MM.1S (cell line): ENCODE results near the gene TAF11L14.

ENCODE experiments used
- DNase-seq: peaks from one replicate; pipeline ENCODE4 v3.0.0-alpha.2; 2015
- H2AFZ ChIP-seq: fragments of 300-600 bp; sonication (generic); 2 replicates; pipeline ENCODE4 v1.6.0; 2016; ENCODE audit warnings: antibody characterized with exemption, low read length
- H3F3A ChIP-seq: fragments of 300-600 bp; sonication (generic); 2 replicates; pipeline ENCODE4 v1.6.1; 2016; ENCODE audit warnings: mild to moderate bottlenecking, antibody characterized with exemption, low read length, moderate library complexity, mixed read lengths; ENCODE audit not compliant: insufficient read depth
- H3K27ac ChIP-seq: fragments of 300-600 bp; sonication (generic); 2 replicates; pipeline ENCODE4 v1.5.1; 2016; ENCODE audit warnings: mild to moderate bottlenecking, low read length
- H3K27me3 ChIP-seq: fragments of 300-600 bp; sonication (generic); replicated peaks from 2 replicates; pipeline ENCODE4 v1.6.0; 2016; ENCODE audit warnings: low read length; ENCODE audit not compliant: insufficient read depth
- H3K36me3 ChIP-seq: fragments of 300-600 bp; sonication (generic); replicated peaks from 2 replicates; pipeline ENCODE4 v1.6.1; 2016; ENCODE audit warnings: mild to moderate bottlenecking, low read length, mixed read lengths; ENCODE audit not compliant: insufficient read depth
- H3K4me1 ChIP-seq: fragments of 300-600 bp; sonication (generic); 2 replicates; pipeline ENCODE4 v1.6.1; 2016; ENCODE audit warnings: low read length, mixed read lengths
- H3K4me2 ChIP-seq: fragments of 300-600 bp; sonication (generic); 2 replicates; pipeline ENCODE4 v1.6.0; 2016; ENCODE audit warnings: low read depth, low read length
- H3K4me3 ChIP-seq: fragments of 300-600 bp; sonication (generic); 2 replicates; pipeline ENCODE4 v1.5.1; 2016; ENCODE audit warnings: low read length, mixed read lengths
- H3K79me2 ChIP-seq: fragments of 300-600 bp; sonication (generic); 2 replicates; pipeline ENCODE4 v1.6.1; 2016; ENCODE audit warnings: mixed run types, low read length, mixed read lengths
- H3K9ac ChIP-seq: fragments of 300-600 bp; sonication (generic); 2 replicates; pipeline ENCODE4 v1.6.1; 2016; ENCODE audit warnings: low read length, mixed read lengths
- H3K9me2 ChIP-seq: fragments of 300-600 bp; sonication (generic); replicated peaks from 2 replicates; pipeline ENCODE4 v1.6.1; 2016; ENCODE audit warnings: mild to moderate bottlenecking, low read length, mixed read lengths; ENCODE audit not compliant: insufficient read depth
- H3K9me3 ChIP-seq: fragments of 300-600 bp; sonication (generic); replicated peaks from 2 replicates; pipeline ENCODE4 v1.6.1; 2016; ENCODE audit warnings: mild to moderate bottlenecking, low read length, mixed read lengths; ENCODE audit not compliant: insufficient read depth
- H4K20me1 ChIP-seq: fragments of 300-600 bp; sonication (generic); 2 replicates; pipeline ENCODE4 v1.6.1; 2016; ENCODE audit warnings: mild to moderate bottlenecking, low read length, moderate library complexity, mixed read lengths; ENCODE audit not compliant: insufficient read depth
- EZH2 ChIP-seq: fragments of 300-600 bp; sonication (generic); optimal IDR thresholded peaks from 2 replicates; pipeline ENCODE3; 2017; ENCODE audit warnings: low read depth, mild to moderate bottlenecking, antibody characterized with exemption, low read length, mixed read lengths
- EZH2phosphoT487 ChIP-seq: fragments of 300-600 bp; sonication (generic); IDR thresholded peaks from 2 replicates; pipeline ENCODE4 v1.6.1; 2018; ENCODE audit warnings: antibody characterized with exemption, low read length
- TF ChIP-seq, protein P1 (sequence below): fragments of 300-600 bp; sonication (generic); IDR thresholded peaks from 2 replicates; pipeline ENCODE4 v1.5.1; 2016; ENCODE audit warnings: antibody characterized with exemption, low read length, mixed read lengths

The TAF11L14 gene

DNA sequence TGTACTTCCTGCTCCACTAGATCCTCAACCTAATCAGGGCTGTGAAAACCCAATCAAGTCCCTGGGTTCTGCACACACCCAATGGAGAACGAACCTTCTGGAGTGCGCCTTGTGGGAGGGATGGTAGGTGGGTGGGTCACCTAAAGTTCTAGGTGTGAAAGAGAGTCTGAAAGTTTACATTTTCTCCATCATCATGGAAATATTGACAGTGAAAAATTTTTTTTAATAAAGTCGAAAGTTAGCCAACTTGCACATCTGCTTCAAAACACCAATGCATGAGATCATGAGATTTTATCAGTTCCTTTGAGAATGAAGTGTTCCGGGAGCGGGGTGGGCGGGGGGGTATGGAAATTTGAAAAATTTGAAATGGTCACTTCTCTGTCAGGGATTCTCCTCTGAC is 21.7 kb downstream of the TAF11L14 start:
- Histone ChIP-seq H2AFZ (no peak overlapping the region), H3K9ac (no peak overlapping the region), H3K4me3 (no peak overlapping the region), H3K9me2 (no peaks in the 10 kb centered on the region), H3K9me3 (no peaks in the 10 kb centered on the region), H3F3A (no peaks in the 10 kb centered on the region), H4K20me1 (no peaks in the 10 kb centered on the region), H3K36me3 (no peaks in the 10 kb centered on the region), H3K79me2 (no peaks in the 10 kb centered on the region), H3K4me1 (no peaks in the 10 kb centered on the region), H3K4me2 (no peak overlapping the region), H3K27me3 (no peaks in the 10 kb centered on the region), H3K27ac (no peak overlapping the region)
- no peak for DNase-seq
- TF ChIP-seq EZH2phosphoT487: no peak
- no peak for TF ChIP-seq EZH2
- TF ChIP-seq, protein P1, sequence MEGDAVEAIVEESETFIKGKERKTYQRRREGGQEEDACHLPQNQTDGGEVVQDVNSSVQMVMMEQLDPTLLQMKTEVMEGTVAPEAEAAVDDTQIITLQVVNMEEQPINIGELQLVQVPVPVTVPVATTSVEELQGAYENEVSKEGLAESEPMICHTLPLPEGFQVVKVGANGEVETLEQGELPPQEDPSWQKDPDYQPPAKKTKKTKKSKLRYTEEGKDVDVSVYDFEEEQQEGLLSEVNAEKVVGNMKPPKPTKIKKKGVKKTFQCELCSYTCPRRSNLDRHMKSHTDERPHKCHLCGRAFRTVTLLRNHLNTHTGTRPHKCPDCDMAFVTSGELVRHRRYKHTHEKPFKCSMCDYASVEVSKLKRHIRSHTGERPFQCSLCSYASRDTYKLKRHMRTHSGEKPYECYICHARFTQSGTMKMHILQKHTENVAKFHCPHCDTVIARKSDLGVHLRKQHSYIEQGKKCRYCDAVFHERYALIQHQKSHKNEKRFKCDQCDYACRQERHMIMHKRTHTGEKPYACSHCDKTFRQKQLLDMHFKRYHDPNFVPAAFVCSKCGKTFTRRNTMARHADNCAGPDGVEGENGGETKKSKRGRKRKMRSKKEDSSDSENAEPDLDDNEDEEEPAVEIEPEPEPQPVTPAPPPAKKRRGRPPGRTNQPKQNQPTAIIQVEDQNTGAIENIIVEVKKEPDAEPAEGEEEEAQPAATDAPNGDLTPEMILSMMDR: no peak

DNA sequence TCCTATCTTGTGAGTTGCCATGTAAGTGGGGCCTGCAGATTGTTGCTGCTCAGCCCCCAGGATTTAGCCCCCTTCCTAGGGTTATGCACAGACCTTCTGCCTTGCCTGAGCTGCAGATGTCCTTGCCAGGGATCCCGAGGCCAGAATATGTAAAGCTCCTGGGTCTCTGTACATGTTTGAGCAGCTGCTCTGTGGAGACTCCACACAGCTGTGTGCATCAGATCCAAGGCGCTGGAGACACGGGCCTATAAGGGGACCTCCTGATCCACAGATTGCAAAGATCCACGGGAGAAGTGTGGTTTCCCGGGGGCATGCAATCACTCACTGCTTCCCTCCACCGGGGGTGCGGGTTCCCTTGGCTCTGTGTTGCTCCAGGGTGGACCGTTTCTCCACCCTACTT is 28.9 kb downstream of the TAF11L14 start:
- Histone ChIP-seq H3K9me2 (no peaks in the 10 kb centered on the region), H3K27ac (no peak overlapping the region), H3K4me2 (no peak overlapping the region), H3K4me3 (no peak overlapping the region), H3K79me2 (no peaks in the 10 kb centered on the region), H3K9ac (no peak overlapping the region), H3K27me3 (no peaks in the 10 kb centered on the region), H3K36me3 (no peaks in the 10 kb centered on the region), H3K4me1 (no peaks in the 10 kb centered on the region), H2AFZ (no peak overlapping the region), H3K9me3 (no peaks in the 10 kb centered on the region), H3F3A (no peaks in the 10 kb centered on the region), H4K20me1 (no peaks in the 10 kb centered on the region)
- DNase-seq: no peak
- TF ChIP-seq, protein P1: no peak
- TF ChIP-seq EZH2phosphoT487: no peak
- no peak for TF ChIP-seq EZH2

DNA sequence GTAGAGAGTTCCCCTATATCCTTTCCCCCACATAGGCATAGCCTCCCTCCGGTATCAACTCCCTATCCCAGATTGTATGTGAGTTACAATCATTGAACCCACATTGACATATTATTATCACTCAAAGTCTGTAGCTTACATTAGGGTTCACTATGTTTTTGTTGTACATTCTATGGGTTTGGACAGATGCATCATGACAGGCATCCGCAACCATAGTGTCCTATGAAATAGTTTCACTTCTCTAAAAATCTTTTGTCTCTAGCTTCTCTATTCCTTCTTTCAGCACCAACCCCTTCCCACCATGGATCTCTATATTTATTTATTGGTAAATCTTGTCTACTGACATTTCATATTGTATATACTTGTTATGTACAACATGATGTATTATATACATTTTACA is 31.6 kb downstream of the TAF11L14 start:
- no peak overlapping the region for H3K27ac ChIP-seq
- no peak overlapping the region for H2AFZ ChIP-seq
- no peaks in the 10 kb centered on the region for H4K20me1 ChIP-seq
- TF ChIP-seq, protein P1: no peak
- H3K27me3 ChIP-seq: no peaks in the 10 kb centered on the region
- H3K4me3 ChIP-seq: no peak overlapping the region
- H3K4me1 ChIP-seq: no peaks in the 10 kb centered on the region
- H3F3A ChIP-seq: no peaks in the 10 kb centered on the region
- no peak overlapping the region for H3K9ac ChIP-seq
- no peaks in the 10 kb centered on the region for H3K9me2 ChIP-seq
- no peak overlapping the region for H3K4me2 ChIP-seq
- H3K79me2 ChIP-seq: no peaks in the 10 kb centered on the region
- H3K36me3 ChIP-seq: no peaks in the 10 kb centered on the region
- DNase-seq: no peak
- H3K9me3 ChIP-seq: no peaks in the 10 kb centered on the region
